WTC11 (cell line): Measurements from ENCODE around the gene SHROOM3. TPM values are rescaled to one million over a fixed set of nuclear protein-coding genes. Genes with fewer than 3 reads are reported as not detected.

ENCODE experiments used
- ATAC-seq: fragments of 200-7000 bp; cut with Tn5 transposase; 2 replicates; pipeline ENCODE4 v1.10.0; 2021; ENCODE audit warnings: mild to moderate bottlenecking, moderate library complexity
- CTCF ChIA-PET: fragments of 300-600 bp; sonication (Branson Sonifier 250); formaldehyde crosslinking; loops from one replicate; lab custom pipeline; 2021; ENCODE audit warnings: antibody characterized with exemption; lab: Charles Lee
- POLR2A ChIA-PET: fragments of 350-600 bp; sonication (Branson Sonifier 250); formaldehyde crosslinking; loops from one replicate; lab custom pipeline; 2021; ENCODE audit warnings: antibody characterized with exemption; lab: Charles Lee
- DNase-seq: peaks from one replicate; pipeline ENCODE4 v3.0.0; 2021; ENCODE audit warnings: low spot score
- H3K27ac Mint-ChIP-seq: 2 replicates; pipeline ENCODE4 v1.8.0; 2021; ENCODE audit warnings: mixed read lengths
- H3K27me3 Mint-ChIP-seq: 2 replicates; pipeline ENCODE4 v1.8.0; 2021; ENCODE audit warnings: low read depth, mild to moderate bottlenecking, moderate library complexity, mixed read lengths
- H3K36me3 Mint-ChIP-seq: 2 replicates; pipeline ENCODE4 v1.8.0; 2021; ENCODE audit warnings: mixed read lengths
- H3K4me1 Mint-ChIP-seq: 2 replicates; pipeline ENCODE4 v1.8.0; 2022; ENCODE audit warnings: mixed read lengths
- H3K4me3 Mint-ChIP-seq: 2 replicates; pipeline ENCODE4 v1.8.0; 2021; ENCODE audit warnings: mild to moderate bottlenecking, moderate library complexity, mixed read lengths
- H3K9me3 Mint-ChIP-seq: 2 replicates; pipeline ENCODE4 v1.8.0; 2021; ENCODE audit warnings: mixed read lengths
- AFF4 ChIP-seq: sonication (generic); formaldehyde crosslinking; IDR thresholded peaks from 2 replicates; pipeline ENCODE4 v1.8.1; 2023; ENCODE audit warnings: mild to moderate bottlenecking, missing genetic modification reagents, borderline replicate concordance
- CBFB ChIP-seq: sonication (generic); formaldehyde crosslinking; IDR thresholded peaks from 2 replicates; pipeline ENCODE4 v1.8.1; 2022; ENCODE audit warnings: mild to moderate bottlenecking, low read depth, missing genetic modification reagents
- ETV6 ChIP-seq: sonication (generic); formaldehyde crosslinking; IDR thresholded peaks from 2 replicates; pipeline ENCODE4 v1.8.1; 2022; ENCODE audit warnings: mild to moderate bottlenecking, missing genetic modification reagents
- FOXP1 ChIP-seq: sonication (generic); formaldehyde crosslinking; IDR thresholded peaks from 2 replicates; pipeline ENCODE4 v1.8.0; 2022; ENCODE audit warnings: missing genetic modification reagents, mild to moderate bottlenecking, moderate library complexity, borderline replicate concordance
- GABPB1 ChIP-seq: sonication (generic); formaldehyde crosslinking; IDR thresholded peaks from 2 replicates; pipeline ENCODE4 v1.8.1; 2023; ENCODE audit warnings: mild to moderate bottlenecking, missing genetic modification reagents
- HMGXB4 ChIP-seq: sonication (generic); formaldehyde crosslinking; IDR thresholded peaks from 2 replicates; pipeline ENCODE4 v1.8.1; 2023; ENCODE audit warnings: mild to moderate bottlenecking, moderate library complexity, missing genetic modification reagents
- IRF1 ChIP-seq: sonication (generic); formaldehyde crosslinking; IDR thresholded peaks from 2 replicates; pipeline ENCODE4 v1.8.0; 2023; ENCODE audit warnings: missing genetic modification reagents
- JAZF1 ChIP-seq: fragments of 250-450 bp; sonication (Bioruptor Pico); IDR thresholded peaks from 2 replicates; pipeline ENCODE4 v1.9.0; 2021; ENCODE audit warnings: moderate library complexity, mild to moderate bottlenecking, inconsistent platforms
- NFATC4 ChIP-seq: fragments of 250-450 bp; sonication (Bioruptor Pico); IDR thresholded peaks from 2 replicates; pipeline ENCODE4 v1.9.0; 2021; ENCODE audit warnings: mild to moderate bottlenecking
- PREB ChIP-seq: sonication (generic); formaldehyde crosslinking; IDR thresholded peaks from 2 replicates; pipeline ENCODE4 v1.8.1; 2022; ENCODE audit warnings: mild to moderate bottlenecking, missing genetic modification reagents, moderate library complexity, borderline replicate concordance
- PRRX2 ChIP-seq: fragments of 250-450 bp; sonication (Bioruptor Pico); IDR thresholded peaks from 2 replicates; pipeline ENCODE4 v1.8.0; 2021; ENCODE audit warnings: mild to moderate bottlenecking
- SMAD3 ChIP-seq: sonication (generic); formaldehyde crosslinking; IDR thresholded peaks from 2 replicates; pipeline ENCODE4 v1.8.0; 2022; ENCODE audit warnings: missing genetic modification reagents, mild to moderate bottlenecking, borderline replicate concordance
- SP1 ChIP-seq: sonication (generic); formaldehyde crosslinking; conservative IDR thresholded peaks from 2 replicates; pipeline ENCODE4 v1.8.1; 2022; ENCODE audit warnings: missing genetic modification reagents
- TEAD4 ChIP-seq: sonication (generic); formaldehyde crosslinking; IDR thresholded peaks from 2 replicates; pipeline ENCODE4 v1.8.0; 2022; ENCODE audit warnings: mild to moderate bottlenecking, missing genetic modification reagents
- ZNF121 ChIP-seq: sonication (generic); formaldehyde crosslinking; IDR thresholded peaks from 2 replicates; pipeline ENCODE4 v1.8.0; 2023; ENCODE audit warnings: missing genetic modification reagents
- ZNF281 ChIP-seq: sonication (generic); formaldehyde crosslinking; IDR thresholded peaks from 2 replicates; pipeline ENCODE4 v1.8.0; 2023; ENCODE audit warnings: mild to moderate bottlenecking, missing genetic modification reagents
- ZNF317 ChIP-seq: sonication (generic); formaldehyde crosslinking; IDR thresholded peaks from 2 replicates; pipeline ENCODE4 v1.8.1; 2023; ENCODE audit warnings: low read depth, mild to moderate bottlenecking, moderate library complexity, missing genetic modification reagents, borderline replicate concordance
- ZNF396 ChIP-seq: fragments of 250-450 bp; sonication (Bioruptor Pico); IDR thresholded peaks from 2 replicates; pipeline ENCODE4 v1.8.0; 2021; ENCODE audit warnings: mild to moderate bottlenecking, moderate library complexity, borderline replicate concordance
- ZNF416 ChIP-seq: fragments of 250-450 bp; sonication (Bioruptor Pico); IDR thresholded peaks from 2 replicates; pipeline ENCODE4 v1.9.0; 2021; ENCODE audit warnings: mild to moderate bottlenecking, inconsistent platforms
- ZNF671 ChIP-seq: fragments of 250-450 bp; sonication (Bioruptor Pico); IDR thresholded peaks from 2 replicates; pipeline ENCODE4 v1.8.0; 2021; ENCODE audit warnings: mild to moderate bottlenecking
- ZSCAN18 ChIP-seq: fragments of 250-450 bp; sonication (Bioruptor Pico); IDR thresholded peaks from 2 replicates; pipeline ENCODE4 v2.1.2; 2022; ENCODE audit warnings: mild to moderate bottlenecking, moderate library complexity
- total RNA-seq: library from RNA; stranded (reverse); gene quantifications from 3 replicates; pipeline ENCODE4 v1.2.3, GENCODE V29; 2021

Gene SHROOM3
- total RNA-seq, 1 experiment from 2014 or later, result 71.9 TPM

GRCh38 chr4:76600447-76600846, 165.4 kb downstream of the SHROOM3 start:
- peaks cover 13% of the 10 kb centered on the region for H3K4me1 Mint-ChIP-seq
- no peak overlapping the region for H3K27ac Mint-ChIP-seq
- no peak overlapping the region for H3K4me3 Mint-ChIP-seq
- ChIA-PET POLR2A (no interaction called here), CTCF (no interaction called here)
- DNase-seq (no peak), ATAC-seq (no peak)
- no peaks in the 10 kb centered on the region for H3K9me3 Mint-ChIP-seq
- H3K27me3 Mint-ChIP-seq, result peaks cover 5% of the 10 kb centered on the region
- H3K36me3 Mint-ChIP-seq, result no peaks in the 10 kb centered on the region
- TF ChIP-seq JAZF1, result no peak
- TF ChIP-seq GABPB1 (CRISPR knock-in tag), result no peak
- no peak for TF ChIP-seq TEAD4 (CRISPR knock-in tag)
- no peak for TF ChIP-seq ETV6
- no peak for TF ChIP-seq FOXP1 (CRISPR knock-in tag)
- no peak for TF ChIP-seq ZNF281 (CRISPR knock-in tag)

GRCh38 chr4:76601791-76602190, 166.8 kb downstream of the SHROOM3 start:
- Mint-ChIP-seq H3K27me3 (peaks cover 5% of the 10 kb centered on the region), H3K9me3 (no peaks in the 10 kb centered on the region), H3K36me3 (no peaks in the 10 kb centered on the region), H3K27ac (no peak overlapping the region), H3K4me1 (peaks cover 19% of the 10 kb centered on the region), H3K4me3 (no peak overlapping the region)
- no peak for DNase-seq
- ATAC-seq, result no peak
- ChIA-PET CTCF (no interaction called here), POLR2A (interaction anchor here (1.2 kb wide), 1 partner anchor 16 kb away, joined by 3 read pairs; no protein-coding TSS in a partner anchor)
- TF ChIP-seq SP1, result no peak
- TF ChIP-seq IRF1 (CRISPR knock-in tag), result no peak
- TF ChIP-seq ZNF317 (CRISPR knock-in tag), result no peak
- TF ChIP-seq AFF4 (CRISPR knock-in tag), result no peak
- no peak for TF ChIP-seq NFATC4 (CRISPR knock-in tag)
- TF ChIP-seq PRRX2, result no peak
- TF ChIP-seq PREB (CRISPR knock-in tag), result no peak
- no peak for TF ChIP-seq SMAD3 (CRISPR knock-in tag)
- no peak for TF ChIP-seq ZNF121 (CRISPR knock-in tag)
- TF ChIP-seq ZNF396 (CRISPR knock-in tag), result no peak
- no peak for TF ChIP-seq HMGXB4 (CRISPR knock-in tag)
- no peak for TF ChIP-seq ZSCAN18 (CRISPR knock-in tag)
- no peak for TF ChIP-seq ZNF416 (CRISPR knock-in tag)
- no peak for TF ChIP-seq ZNF671 (CRISPR knock-in tag)
- TF ChIP-seq CBFB (CRISPR knock-in tag), result no peak
